GM21619 (cell line): ENCODE data around the gene ITGA11.
A peak's percentile ranks its signal among the peaks of the same experiment; 100 is the strongest.

Experiments used
- ATAC-seq: cut with Tn5 transposase; IDR thresholded peaks from one replicate; pipeline ENCODE4 v1.9.1; 2021; ENCODE audit not compliant: unreplicated experiment

Gene ITGA11

GRCh38 chr15:68391121-68391520, 40.8 kb downstream of the ITGA11 start:
- ATAC-seq, result no peak

- peak; percentile 93 for ATAC-seq
Observed at GRCh38 chr15:68389936-68390817, 41.8 kb downstream of the ITGA11 start.

DNA sequence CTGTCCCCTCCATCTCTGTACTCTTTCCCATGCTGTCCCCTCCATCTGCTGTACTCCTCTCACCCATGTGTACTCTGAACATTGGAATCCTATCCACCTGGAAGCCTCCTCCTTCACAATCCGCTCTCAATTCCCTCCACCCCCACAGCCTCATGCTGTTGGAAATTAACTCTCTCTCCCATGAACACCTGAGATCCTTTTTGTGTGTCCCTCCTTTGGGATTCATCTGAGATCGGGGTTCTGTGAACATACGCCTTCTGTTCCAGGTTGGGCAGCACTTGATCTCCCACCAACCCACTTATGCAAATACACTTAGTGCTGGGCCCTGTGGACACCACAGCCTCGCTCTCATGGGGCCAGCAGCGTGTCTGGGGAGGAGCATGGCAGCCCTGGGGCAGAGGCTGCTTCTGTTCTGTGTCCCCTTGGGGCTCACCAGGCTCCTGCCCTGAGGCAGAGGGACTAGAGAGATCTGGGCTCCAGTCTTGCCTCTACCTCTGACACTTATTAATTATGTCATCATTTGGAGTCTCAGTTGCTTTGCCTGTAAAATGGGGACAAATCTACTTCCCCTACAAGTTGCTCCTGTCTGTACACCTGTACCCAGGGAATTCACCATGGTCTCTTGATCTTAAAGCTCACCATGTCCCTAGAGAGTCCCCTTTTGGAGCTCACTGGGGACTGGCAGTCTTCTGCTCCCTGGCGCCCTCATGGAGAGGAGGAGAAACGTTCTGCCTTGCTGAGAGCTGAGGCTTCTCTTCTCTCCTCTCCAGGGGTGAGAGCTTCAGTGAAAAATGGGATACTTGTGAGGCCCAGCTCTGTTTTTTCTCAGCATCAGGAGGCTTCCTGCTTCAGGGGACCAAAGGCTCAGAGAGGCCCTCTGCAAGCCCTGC, 42.7 kb downstream of the ITGA11 start:
- no peak for ATAC-seq

GRCh38 chr15:68387381-68388143, 44.4 kb downstream of the ITGA11 start:
- no peak for ATAC-seq

DNA sequence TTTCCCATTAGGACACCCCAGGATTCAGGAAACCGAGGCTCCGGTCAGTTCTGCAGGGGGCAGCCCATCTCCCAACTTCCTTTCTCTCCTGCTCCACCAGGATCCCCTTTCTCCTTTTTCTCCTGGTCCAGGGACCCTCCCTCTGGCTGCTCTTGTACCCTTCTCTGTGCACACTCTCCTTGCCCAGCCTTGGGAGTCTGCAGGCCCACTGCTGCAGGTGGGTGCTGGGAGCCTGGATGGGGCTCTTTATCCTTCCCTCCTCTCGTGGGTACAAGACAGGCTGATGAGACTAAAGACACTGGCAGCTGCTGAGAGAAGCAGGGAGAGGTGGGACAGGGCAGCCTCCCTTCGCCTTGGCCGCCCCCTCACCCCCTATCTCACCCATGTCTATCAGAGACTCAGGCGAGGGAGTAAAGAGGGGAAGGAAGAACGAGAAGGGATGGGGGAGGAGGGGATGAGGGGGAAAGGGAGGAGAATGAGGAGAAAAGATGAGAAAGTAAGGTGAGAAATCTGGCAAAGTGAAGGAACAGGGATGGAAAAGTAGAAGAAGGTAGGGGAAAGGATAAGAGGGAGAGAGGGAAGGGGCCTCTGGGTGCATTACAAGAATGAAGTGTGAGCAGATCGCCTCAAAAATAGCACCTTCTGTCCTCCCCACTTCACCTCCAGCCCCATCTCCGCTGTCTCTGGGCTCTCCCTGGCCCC, 45.2 kb downstream of the ITGA11 start:
- no peak for ATAC-seq

- no peak for ATAC-seq
Observed at GRCh38 chr15:68385671-68386586, 46.0 kb downstream of the ITGA11 start.

GRCh38 chr15:68385240-68385561, 46.8 kb downstream of the ITGA11 start:
- no peak for ATAC-seq

- no peak for ATAC-seq
Observed at GRCh38 chr15:68384451-68385239, 47.3 kb downstream of the ITGA11 start.

- ATAC-seq, result no peak
Observed at GRCh38 chr15:68383161-68384074, 48.5 kb downstream of the ITGA11 start.

- ATAC-seq, result no peak
Observed at GRCh38 chr15:68382286-68383007, 49.5 kb downstream of the ITGA11 start.

- no peak for ATAC-seq
Observed at GRCh38 chr15:68380456-68380855, 51.5 kb downstream of the ITGA11 start.

DNA sequence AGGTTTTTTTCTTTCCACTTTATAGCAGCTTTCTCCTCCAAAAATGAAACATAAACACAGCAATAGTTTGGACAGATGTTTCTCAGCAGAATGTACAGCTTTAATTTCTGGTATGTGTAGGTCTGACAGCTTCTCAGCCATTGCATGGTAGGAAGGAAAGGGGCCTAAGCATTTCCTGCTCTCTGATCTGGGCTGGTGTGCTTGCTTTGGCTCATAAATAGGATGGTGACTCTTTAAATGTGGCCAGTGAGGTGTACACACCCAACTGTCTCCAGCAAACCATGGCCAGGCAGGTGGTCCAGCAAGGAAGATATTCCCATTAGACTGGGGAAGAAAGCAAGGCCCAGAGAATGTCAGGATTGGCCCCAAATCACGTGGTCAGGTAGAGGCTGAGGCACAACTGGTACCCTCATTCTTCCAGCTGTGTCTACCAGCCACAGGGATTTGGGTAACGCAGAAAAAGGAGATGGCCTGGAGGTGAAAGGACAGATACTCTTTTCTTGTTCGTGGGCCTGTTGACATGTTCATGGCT, 52.1 kb downstream of the ITGA11 start:
- ATAC-seq, result no peak

DNA sequence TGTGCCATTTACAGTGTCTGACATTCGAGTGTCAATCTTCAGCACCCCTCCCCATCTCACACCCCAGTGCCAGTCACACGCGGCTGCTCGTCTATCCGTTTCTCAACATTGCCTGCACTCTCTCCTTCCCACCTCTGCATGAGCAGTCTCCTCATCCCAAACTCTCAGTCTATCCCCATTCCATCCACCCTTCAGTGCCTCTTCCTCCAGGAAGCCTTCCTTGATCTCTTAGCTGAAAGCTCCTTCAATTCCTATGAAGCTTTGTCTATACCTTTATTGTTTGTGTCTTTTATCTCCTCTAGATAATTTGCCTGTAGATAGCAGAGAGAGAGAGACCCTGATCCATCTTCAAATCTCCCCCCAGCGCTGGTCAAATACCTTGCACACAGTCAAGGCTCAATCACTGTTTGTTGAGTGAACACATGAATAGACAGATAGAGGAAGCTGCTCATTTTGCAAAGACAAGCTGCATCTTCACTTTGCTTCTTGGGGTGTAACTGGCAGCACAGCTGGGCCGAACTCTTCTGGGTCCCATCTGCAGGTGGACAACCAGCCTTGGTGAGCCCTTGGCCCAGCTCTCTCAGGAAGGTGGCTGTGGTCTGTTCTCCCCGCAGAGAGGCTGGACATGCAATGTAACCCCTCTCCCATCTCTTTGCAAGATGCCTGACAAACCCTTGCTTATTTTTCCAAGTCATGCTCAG, 52.8 kb downstream of the ITGA11 start:
- ATAC-seq, result no peak

DNA sequence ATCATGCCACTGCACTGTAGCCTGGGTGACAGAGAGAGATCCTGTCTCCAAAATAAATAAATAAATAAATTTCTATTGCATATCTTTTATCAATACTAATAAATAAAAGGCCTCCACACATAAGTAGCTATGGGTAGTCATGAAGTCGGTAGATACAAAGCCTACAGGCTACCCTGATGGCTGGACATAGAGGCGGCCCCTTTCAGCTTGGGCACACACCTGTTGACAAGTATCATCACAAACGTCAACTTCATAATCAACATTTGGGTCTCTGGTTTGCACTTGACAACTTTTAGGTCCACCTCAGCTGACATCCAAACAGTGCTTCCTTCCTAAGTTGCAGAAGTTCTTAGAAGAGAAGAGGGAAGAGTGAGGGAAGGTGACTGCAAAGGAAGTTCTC, 53.4 kb downstream of the ITGA11 start:
- no peak for ATAC-seq

GRCh38 chr15:68377766-68378165, 54.2 kb downstream of the ITGA11 start:
- no peak for ATAC-seq

DNA sequence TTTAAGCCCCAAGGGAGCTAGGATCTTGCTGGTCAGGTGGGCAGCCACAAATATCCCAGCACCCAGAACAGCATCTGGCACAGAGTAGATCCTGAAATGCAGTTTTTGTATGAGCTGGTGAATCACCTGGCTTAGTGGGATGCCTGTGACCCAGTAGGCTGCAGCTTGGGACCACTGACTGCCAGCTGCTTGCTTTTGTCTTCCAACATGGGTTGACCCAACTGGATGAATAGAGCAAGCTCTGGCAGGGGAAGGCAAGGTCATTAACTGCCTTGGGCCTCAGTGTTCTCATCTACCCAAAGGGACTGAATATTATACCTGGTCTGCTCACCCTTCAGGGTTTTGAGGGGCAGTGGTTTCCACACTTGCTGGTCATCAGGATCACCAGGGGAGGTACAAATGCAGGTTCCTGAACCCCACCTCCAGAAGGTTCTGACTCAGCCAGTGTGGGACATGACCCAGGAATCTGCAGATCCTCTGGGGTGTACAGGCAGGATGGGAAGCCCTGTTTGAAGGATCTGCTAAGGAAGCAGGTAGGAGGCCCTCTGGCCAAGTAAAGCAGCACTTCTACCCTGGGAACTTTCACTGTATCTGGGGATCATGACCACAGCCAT, 55.4 kb downstream of the ITGA11 start:
- ATAC-seq, result no peak
